Stimulated activated CD4-positive, alpha-beta T cell treated with anti-CD3 and anti-CD28 coated beads, Interleukin-12 subunit alpha, Interleukin-12 subunit beta, amount 100 ng/mL, for 24 hours (primary cell): ENCODE measurements around the gene FILIP1L.

ENCODE experiments used
- DNase-seq, 2 experiments: peaks; one replicate each; pipeline ENCODE4 v3.0.0-alpha.2; 2020; ENCODE audit warnings: low read depth in 2 of 2

The FILIP1L gene

GRCh38 chr3:99952306-99952705 lies 162.0 kb downstream of the FILIP1L start:
- no peak for DNase-seq

DNA sequence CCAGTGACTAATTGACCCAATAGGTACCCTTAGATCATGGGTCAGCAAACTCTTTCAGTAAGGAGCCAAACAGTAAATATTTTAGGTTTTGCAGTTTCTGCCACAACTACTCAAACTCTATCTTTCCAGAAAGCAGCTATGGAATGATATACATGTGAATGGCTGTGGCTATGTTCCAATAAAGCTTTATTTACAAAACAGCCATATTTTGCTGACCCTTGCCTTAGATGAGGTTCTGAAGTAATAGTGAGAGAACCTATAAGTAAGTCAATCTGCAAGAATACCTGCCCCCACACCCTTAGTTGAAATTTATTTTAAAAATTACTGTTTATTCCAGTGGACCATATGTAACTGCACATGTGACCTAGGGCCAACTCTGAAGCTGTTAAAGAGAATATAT lies 162.6 kb downstream of the FILIP1L start:
- DNase-seq: no peak

DNA sequence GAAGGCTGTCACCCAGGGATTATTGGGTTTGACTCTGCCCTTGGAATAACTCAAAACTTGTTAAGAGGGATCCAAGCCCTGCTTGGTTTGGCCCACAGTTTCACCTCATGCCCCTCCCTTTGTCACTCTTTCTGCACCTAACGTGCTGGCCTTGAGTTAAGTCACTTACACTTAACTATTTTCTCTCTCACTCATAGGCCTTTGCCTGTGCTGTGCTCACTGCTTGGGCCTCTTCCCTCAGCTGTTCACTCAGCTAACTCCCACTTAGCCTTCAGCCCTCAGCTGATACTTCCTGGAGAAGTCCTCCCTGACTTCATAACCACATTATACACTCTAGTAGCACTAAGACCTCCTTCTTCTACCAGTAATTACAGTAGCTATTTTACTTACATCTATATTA lies 163.4 kb downstream of the FILIP1L start:
- no peak for DNase-seq

- no peak for DNase-seq
Observed at GRCh38 chr3:99949956-99950670, 164.2 kb downstream of the FILIP1L start.

- DNase-seq: no peak
Observed at GRCh38 chr3:99948467-99949089, 165.7 kb downstream of the FILIP1L start.

- DNase-seq: no peak
Observed at GRCh38 chr3:99947356-99947755, 166.9 kb downstream of the FILIP1L start.

- no peak for DNase-seq
Observed at GRCh38 chr3:99945328-99945995, 168.8 kb downstream of the FILIP1L start.

GRCh38 chr3:99943931-99944761 lies 170.2 kb downstream of the FILIP1L start:
- DNase-seq: no peak

- DNase-seq: no peak
Observed at GRCh38 chr3:99941211-99941610, 173.1 kb downstream of the FILIP1L start.

- DNase-seq: no peak
Observed at GRCh38 chr3:99940350-99940749, 174.0 kb downstream of the FILIP1L start.

GRCh38 chr3:99939876-99940275 lies 174.4 kb downstream of the FILIP1L start:
- DNase-seq: no peak

- DNase-seq: no peak
Observed at GRCh38 chr3:99938270-99938911, 175.9 kb downstream of the FILIP1L start.

DNA sequence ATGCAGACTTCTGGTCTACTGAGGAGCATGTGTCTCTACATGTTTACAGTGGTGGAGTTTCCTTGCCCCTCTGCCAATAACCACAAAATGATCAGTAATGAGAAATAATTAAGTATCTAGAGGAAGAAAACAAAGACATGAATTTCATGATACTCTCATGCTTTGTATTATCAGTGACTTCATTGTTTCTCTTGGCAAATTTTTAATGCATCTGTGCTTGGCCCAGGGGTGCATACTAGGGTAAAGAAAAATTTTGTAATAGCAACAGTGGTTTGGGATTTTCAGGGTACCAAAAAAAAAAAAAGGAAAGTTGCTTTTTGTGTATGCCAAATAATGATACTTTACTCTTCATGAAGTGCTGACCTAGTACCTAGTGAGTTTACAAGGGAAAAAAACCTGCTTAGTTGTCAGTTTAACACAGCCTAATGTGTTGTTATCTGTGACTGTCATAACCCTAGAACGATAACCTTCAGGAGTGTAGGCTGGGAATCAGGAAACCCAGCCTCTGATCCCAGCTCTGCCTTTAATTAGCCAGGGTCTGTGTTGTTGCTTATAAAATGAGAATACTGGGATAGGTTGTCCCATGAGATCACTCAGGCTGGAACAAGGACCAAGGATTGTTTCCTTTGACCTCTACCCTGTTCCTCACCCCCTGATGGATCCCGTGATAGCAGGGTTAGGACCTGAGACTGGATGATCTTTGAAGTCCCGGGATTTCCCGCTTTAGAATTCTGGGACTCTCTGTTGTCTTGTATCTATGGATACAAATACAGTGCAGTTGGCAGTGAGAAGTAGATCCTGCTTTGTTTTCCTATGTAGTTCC lies 179.1 kb downstream of the FILIP1L start:
- no peak for DNase-seq

DNA sequence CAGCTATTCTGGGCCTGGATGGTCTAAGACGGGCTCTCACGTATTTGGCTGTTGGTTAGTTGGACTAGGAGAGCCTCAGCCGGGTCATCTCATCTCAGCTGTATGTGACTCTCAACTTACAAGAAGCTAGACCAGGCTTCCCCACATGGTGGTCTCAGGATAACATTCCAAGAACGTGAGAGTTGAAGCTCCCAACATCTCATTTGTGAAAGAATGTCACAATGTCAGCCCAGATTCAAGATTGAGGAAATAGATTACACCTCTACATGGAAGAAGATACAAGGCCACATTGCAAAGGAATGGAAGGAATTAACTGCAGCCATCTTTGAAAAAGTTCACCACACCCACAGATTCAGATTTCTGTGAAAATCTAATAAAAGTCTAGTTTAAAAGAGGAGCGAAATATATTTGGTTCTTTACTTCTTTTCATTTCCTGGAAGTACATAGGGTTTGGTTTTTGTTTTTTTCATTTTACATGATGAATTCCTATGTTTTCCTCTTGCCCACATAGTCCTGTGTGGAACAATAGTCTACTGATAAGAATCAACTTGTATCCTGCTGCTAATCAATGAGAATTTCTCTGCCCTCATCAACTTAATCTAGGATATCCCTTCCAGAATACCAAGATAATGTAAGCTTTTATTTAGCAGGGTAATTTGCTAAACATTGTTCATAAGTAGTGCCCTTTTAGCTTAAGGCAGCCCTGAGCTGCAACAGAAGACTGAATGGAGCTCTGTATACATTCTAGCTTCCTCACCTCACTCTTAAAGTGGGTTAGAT lies 180.1 kb downstream of the FILIP1L start:
- DNase-seq: no peak

GRCh38 chr3:99931059-99931458 lies 183.2 kb downstream of the FILIP1L start:
- no peak for DNase-seq

- DNase-seq: no peak
Observed at GRCh38 chr3:99929745-99930139, 184.6 kb downstream of the FILIP1L start.

DNA sequence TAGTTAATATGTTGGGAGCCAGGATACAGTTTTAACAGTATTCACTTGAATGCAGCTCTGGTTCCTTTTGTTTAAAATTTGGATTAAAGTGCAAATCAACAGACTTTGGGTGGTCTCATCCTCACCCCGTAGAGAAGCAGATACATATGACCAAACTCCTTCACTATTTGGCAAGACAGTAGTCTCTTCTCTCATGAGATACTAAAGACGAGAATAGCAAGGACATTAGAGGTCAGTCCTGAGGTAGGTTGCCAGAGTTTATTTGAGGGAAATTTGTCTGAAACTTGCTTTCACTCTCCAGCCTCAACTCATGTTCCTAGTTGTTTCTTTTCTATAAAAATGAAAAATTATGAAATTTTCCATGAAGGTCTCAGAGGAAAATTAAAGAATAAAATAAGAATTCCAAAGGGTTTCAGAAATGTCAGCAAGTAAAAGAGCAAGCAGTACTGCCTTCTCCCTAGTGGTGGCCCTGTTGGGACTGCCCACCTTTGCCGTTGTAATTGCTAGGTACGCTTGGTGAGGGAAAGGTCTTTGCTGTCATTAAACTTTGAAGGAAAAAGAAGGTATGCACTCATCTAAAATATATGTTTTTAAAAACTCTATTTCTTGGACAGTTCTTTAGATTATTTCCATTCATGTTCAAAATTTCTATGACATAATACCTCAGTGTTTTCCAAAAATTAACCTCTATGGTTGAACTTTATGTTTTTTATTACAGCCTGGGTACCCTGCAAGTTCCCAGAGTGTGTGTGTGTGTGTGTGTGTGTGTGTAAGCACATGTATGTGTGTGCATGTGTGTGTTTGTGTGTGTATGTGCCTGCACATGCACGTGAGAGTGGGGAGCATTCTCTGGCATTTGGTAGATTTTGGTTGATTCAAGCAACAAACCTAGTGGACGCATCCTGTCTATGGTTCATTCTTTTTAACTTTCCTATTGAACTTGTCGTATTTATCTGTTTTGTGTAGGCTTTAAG lies 185.2 kb downstream of the FILIP1L start:
- DNase-seq: no peak

- DNase-seq: no peak
Observed at GRCh38 chr3:99927671-99928457, 186.4 kb downstream of the FILIP1L start.
